Renal pelvis (tissue), 12 donors: ENCODE measurements around the gene ZNF683. TPM values are rescaled to one million over a fixed set of nuclear protein-coding genes. Genes with fewer than 3 reads are reported as not detected.
"Not testable (repeated sequence)": the region's sequence is repeated elsewhere in the genome, so short reads cannot be mapped to it uniquely, and the experiment has no call there.

ENCODE experiments used
- DNase-seq: peaks from one replicate; pipeline ENCODE4 v3.0.0-alpha.2; 2013
- long read RNA-seq, 16 experiments: transcript quantifications; one replicate each; lab custom pipeline, GENCODE V29; 2026
- polyA plus RNA-seq, 3 donors: library from polyadenylated mRNA; unstranded; fragments of 120-200 nt; gene quantifications; one replicate each; pipeline ENCODE4 v1.2.1, GENCODE V29; 2013; ENCODE audit not compliant: insufficient read length in 3 of 3

The ZNF683 gene
- under 1 TPM in 1 of 3 donors, not detected in 2; 0.14 TPM for polyA plus RNA-seq
- long read RNA-seq, donor 1 = 0 reads
- long read RNA-seq, donor 2 = 0 reads
- long read RNA-seq, donor 3 = 0 reads
- long read RNA-seq, donor 4 = 0 reads
- long read RNA-seq, donor 5 = 0 reads
- long read RNA-seq, donor 6 = 0 reads
- long read RNA-seq, donor 7 = 0 reads
- long read RNA-seq, donor 8 = 0 reads
- long read RNA-seq, donor 9 = 0 reads
- long read RNA-seq, donor 10 = 0 reads
- long read RNA-seq, donor 11 = 0 reads
- long read RNA-seq, donor 12 = 0 reads
- long read RNA-seq, donor 13 = 0 reads
- long read RNA-seq, donor 14 = 0 reads
- long read RNA-seq, donor 15 = 0 reads
- long read RNA-seq, donor 16 = 0 reads

- DNase-seq = not testable (repeated sequence)
These were observed at the start of gene ZNF683 for GRCh38 chr1:26372611-26373010. Gene ZNF683 (minus strand): TSS chr1:26372750. CDS start chr1:26368571, 4,179 bp downstream.

DNA sequence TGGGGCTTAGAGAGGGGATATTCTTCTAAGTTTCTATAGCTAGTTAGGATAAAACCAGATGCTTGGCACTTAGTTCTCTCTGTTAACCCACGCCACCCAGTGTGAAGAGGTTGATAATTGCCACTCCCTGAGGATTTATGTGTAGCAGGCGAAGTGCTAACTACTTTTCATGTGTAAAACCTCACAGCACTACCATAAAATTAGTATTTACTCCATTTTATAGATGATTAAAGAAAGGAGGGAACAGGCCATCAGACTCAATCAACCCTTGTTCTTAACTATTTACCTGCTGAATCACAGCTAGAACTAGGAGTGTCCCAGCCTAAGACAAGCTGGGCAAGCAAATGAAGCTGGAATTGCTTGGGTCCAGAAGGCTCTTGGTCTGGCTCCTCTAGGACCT is 46.9 kb upstream of the ZNF683 start:
- no peak for DNase-seq

GRCh38 chr1:26418865-26419349 is 46.4 kb upstream of the ZNF683 start:
- DNase-seq = no peak

DNA sequence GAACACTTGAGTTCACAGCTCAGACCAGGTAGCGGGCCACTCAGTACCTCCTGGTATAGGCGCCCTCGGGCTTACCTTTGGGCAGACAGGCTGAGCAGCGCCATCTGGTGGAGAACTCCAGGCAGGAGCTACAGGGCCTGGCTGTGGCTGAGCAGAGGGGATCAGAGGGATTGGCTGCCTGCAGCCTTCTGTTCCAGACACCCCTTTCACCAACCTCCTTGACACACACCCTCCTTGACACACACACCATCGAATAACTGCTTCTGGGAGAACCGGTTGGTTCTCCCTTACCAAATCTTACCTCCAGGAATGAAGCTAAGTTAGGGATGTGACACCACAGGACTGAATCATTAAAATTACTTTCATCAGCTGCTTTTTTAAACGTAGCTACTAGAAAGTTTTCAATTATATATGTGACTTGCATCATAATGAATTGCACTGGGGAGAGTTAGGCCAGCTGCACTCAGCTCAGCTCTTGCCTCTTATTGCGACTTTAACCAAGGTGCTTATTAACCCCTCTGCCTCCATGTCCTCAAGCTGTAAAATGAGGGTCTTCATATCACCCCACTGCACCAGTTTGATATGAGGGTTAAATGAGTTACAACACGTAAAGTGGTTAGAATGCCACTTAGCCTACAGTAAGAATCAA is 44.7 kb upstream of the ZNF683 start:
- peak; percentile 58 for DNase-seq

GRCh38 chr1:26413031-26413430 is 40.5 kb upstream of the ZNF683 start:
- DNase-seq = no peak

DNA sequence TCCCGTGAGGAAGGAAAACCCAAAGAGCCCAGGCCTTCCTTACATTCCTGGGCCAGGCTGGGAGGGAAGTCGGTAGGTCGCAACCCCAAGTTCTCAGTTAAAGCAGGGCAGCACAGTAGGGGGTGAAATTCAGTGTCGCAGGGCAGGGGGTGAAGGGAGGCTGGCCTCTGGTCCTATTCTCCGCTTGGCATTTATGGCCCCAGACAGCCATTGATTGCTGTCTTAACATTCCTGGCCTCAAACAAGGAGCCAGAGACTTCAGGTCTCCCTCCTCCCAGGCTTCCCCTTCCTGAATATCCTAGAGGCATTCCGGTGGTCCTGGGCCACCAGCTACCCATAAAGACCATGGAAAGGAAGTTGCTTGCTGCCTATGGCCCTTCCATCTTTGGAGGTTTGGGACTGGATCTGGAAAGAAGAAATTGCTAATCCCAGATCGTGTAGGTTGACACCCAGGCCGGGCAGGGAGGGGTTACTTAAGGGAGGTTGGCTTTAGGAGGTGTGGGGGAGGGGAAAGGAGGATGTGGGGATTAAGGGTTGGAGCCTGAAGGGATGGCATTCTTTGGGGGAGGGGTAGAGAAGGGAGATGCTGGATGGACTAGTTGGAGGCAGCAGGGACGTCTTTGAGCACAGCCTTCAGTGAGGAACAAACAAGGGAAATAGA is 39.8 kb upstream of the ZNF683 start:
- DNase-seq = no peak

DNA sequence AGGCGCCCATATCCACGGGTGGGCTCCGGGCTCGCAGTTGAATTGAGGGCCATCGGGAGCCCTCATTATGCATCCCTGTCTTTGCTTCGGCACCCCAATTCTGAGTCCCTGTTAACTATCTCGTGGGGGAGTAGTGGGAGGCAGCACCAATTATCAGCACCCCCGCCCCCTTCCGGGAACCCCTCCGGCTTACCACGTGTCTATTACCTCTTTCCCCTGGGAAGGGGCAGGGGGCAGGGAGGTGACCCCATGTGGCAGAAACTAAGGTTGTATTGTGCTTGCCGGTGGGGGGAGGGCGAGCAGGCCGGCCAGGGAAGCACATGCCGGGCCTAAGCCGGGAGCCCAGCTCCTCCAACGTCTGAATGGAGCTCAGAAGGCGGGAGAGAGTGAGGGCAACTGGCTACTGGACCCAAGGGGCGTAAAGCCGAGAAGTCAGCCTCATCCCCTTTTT is 39.1 kb upstream of the ZNF683 start:
- no peak for DNase-seq

DNA sequence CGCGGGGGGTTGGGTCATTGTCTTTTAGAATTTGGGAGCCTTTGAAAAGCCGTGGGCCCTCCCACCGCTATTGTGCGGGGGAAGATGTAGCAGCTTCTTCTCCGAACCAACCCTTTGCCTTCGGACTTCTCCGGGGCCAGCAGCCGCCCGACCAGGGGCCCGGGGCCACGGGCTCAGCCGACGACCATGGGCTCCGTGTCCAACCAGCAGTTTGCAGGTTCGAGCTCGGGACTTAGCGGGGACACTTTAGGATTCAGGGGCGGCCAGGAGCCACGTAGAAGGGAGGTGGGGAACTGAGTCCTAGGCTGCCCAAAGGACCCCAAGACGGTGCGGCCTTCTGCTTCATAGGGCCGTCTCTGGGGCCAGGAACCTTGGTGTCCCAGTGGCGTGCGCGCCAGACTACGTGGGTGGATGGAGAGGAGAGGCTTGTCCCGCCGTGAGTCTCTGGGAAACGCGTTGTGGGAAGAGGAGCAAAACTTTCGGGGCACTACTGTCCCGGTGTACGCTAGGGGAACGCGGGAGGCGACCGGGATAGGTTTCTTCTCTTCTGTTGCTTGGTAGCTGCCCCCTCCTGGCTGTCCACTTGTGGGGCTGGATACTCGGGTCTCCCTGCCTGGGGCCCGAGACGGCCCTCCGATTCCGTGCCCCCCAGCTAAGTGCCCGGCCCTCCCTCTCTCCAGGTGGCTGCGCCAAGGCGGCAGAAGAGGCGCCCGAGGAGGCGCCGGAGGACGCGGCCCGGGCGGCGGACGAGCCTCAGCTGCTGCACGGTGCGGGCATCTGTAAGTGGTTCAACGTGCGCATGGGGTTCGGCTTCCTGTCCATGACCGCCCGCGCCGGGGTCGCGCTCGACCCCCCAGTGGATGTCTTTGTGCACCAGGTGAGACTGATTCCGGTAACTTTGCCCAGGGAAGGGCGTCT is 38.4 kb upstream of the ZNF683 start, which contains the start of gene LIN28A:
TSS of gene LIN28A (plus strand) at position 112 of the 918 bp plus-strand sequence. CDS start at position 187, 75 bp downstream.
- DNase-seq = no peak

GRCh38 chr1:26409191-26409807 is 36.7 kb upstream of the ZNF683 start:
- DNase-seq = no peak

DNA sequence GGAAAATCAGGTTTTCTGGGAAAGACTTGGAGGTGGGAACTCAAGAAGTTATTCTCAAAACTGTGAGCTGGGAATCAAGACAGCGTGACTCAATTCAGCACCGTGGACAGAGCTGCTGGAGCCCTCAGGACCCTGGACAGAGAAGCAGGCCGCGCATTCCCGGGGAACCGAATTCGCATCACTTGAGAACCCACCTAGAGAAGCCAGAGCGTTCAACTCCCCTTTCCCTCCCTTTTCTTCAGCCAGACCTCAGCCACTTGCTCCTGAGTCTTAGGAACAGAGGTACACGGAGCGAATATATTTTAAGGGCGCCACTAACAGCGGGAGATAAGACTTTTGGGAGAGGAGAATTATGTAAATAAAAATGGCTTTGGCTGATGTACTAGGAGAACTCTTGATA is 36.1 kb upstream of the ZNF683 start:
- peak; percentile 89 for DNase-seq

DNA sequence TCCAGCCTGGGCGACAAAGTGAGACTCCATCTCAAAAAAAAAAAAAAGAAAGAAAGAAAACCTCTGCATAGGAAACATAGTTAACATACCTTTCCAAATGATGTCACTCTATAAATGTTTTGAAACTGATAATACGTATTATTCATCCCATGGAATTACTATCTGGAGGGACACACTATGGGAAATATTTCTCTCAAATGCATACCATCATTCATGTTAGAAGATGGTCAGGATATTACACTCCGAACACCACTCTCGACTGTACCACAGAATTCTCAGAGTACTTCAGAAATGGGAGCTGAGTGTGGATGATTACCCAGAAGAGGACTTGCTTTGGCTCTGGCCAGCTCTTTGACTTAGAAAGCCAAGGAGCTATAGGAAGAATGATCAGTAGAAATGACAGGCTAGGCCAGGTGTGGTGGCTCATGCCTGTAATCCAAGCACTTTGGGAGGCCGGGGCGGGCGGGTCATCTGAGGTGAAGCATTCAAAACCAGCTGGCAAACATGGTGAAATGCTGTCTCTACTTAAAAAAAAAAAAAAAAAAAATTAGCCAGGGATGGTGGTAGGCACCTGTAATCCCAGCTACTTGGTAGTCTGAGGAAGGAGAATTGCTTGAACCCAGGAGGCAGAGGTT is 32.8 kb upstream of the ZNF683 start:
- no peak for DNase-seq

GRCh38 chr1:26404641-26405040 is 32.1 kb upstream of the ZNF683 start:
- no peak for DNase-seq

- no peak for DNase-seq
These were observed 31.1 kb upstream of the ZNF683 start for GRCh38 chr1:26403656-26404055.

DNA sequence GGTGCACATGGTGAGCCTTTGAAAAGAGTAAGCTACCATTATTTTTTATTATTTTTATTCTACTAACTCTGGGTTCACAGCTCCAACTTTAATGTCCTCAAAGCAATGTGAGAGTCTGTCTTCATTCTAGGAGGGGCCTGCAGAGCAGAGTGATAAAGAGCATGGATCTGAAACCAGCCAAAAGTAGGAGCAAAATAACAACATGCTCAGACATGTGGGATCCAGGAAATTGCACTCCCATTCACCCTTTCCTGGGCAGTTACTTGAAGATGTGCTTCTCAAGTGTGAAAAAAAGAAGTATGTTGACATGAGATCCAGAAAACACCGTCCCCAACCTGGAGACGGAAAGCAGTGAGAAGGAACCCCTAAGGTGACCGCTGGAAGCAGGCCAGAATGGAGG is 29.3 kb upstream of the ZNF683 start:
- DNase-seq = no peak

DNA sequence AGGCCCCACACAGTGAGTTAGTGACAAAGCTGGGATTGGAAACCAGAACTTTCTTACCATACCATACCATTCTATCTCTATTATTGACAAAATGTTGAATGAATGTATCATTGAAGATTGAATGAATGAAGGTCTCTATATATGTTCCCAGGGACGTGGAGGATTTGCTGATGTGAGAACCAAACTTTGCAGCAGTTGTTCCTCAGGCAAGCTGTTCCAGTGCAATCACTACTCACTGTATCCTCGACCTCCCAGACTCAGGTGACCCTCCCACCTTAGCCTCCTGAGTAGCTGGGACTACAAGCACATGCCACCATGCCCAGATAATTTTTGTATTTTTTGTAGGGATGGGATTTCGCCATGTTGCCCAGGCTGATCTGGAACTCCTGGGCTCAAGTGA is 26.5 kb upstream of the ZNF683 start:
- no peak for DNase-seq

GRCh38 chr1:26395754-26396153 is 23.2 kb upstream of the ZNF683 start:
- DNase-seq = no peak

DNA sequence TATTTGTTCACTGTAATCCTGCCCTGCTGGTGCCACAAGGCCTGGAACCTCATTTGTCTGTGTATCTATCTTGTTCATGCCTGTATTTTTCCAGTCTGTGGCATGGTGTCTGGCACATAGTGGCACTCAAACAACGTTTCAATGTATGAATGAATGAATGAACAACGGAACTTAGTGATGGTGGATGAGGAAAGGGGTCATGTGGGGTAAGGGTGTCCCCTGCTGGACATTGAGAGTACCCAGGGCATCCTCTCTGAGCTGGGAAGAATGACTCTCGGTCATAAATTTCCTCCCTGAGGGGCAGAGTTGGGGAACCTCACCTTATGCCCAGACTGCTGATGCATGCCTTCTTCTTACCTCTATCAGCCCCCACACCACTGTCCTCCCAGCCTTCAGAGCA is 18.9 kb upstream of the ZNF683 start:
- no peak for DNase-seq

DNA sequence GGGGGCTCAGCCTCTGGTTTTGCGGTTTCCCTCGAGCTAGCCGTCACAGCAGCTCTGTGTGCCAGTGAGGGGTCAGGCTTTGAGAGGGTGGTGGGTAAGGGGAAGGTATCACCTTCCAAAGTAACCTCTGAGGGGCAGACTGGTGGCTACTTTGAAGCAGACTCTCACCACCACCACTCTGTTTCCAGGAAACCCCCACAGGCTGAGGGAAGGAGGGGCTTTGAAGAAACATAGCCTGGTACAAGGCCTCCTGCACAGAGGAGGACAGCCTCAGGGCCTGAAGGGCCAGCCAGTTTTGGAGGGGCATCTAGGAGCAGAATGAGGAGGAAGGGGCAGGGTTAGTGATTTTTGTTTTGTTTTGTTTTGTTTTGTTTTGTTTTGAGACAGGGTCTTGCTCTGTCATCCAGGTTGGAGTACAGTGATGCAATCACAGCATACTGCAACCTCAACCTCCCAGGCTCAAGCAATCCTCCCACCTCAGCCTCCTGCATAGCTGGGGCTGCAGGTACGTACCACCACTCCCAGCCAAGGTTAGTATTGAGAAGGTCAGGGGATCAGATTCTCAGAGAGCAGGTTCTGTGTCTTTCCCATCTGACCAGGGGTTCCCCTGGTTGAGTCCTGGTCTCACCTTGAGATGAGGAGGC is 17.2 kb upstream of the ZNF683 start:
- no peak for DNase-seq

DNA sequence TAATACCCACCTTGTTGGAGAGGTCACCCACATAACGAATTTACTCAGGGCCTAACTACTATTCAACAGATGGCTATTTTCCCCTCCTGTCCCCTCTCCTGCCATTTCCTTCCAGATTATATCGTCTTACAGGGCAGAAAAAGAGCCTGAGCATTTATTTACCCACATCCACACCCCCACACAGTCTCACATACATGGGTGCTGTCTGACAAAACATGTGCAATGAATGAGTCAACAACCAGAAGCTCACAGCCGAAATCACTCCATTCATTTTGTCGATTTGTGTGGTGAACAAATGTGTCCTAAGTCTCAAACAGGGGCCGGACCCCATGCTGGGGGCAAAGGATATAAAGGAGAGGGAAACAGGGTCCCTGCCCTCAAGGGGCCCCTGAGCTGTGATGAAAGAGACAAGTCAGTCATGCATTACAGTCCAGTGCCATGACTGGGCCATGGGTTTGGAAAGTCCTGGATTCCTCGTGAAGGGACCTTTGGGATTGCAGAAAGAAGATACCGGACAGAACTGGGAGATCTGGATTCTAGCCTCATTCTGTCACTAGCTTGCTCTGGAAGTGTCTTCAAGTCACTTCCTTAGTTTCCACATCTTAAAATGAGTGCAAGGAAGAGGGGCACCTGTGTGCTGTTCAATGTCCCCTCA is 16.4 kb upstream of the ZNF683 start:
- no peak for DNase-seq
